Measurements from ENCODE around the gene SMARCAD1.

SMARCAD1 gene

DNA sequence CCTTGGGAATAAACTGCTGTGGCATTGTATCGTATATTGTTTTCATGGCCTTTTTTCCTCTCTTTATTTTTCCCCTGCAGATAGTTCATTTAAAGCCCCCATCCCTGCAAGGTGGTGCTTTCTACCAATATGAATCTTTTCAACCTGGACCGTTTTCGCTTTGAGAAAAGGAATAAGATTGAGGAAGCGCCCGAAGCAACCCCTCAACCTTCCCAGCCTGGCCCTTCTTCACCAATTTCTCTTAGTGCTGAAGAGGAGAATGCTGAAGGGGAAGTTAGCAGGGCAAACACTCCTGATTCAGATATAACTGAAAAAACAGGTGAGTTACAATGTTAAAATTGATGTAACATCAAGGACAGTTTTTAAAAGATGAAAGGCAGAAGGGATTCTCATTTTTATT, 601 bp downstream of the SMARCAD1 start:
- POLR2A ChIA-PET (ENCODE audit: low non-redundant PET) = no interaction called here
- DNase-seq (ENCODE audit: low spot score) = no peak
- CTCF ChIA-PET = interaction anchor here (0.6 kb wide), 1 partner anchor 80 kb away, joined by 3 read pairs; no protein-coding TSS in a partner anchor
- peak overlapping the region; percentile 84 for H3K27ac ChIP-seq
- TF ChIP-seq, protein P1, sequence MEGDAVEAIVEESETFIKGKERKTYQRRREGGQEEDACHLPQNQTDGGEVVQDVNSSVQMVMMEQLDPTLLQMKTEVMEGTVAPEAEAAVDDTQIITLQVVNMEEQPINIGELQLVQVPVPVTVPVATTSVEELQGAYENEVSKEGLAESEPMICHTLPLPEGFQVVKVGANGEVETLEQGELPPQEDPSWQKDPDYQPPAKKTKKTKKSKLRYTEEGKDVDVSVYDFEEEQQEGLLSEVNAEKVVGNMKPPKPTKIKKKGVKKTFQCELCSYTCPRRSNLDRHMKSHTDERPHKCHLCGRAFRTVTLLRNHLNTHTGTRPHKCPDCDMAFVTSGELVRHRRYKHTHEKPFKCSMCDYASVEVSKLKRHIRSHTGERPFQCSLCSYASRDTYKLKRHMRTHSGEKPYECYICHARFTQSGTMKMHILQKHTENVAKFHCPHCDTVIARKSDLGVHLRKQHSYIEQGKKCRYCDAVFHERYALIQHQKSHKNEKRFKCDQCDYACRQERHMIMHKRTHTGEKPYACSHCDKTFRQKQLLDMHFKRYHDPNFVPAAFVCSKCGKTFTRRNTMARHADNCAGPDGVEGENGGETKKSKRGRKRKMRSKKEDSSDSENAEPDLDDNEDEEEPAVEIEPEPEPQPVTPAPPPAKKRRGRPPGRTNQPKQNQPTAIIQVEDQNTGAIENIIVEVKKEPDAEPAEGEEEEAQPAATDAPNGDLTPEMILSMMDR (conservative IDR thresholded peaks at IDR 0.05; ENCODE audit: low read depth) = no peak

DNA sequence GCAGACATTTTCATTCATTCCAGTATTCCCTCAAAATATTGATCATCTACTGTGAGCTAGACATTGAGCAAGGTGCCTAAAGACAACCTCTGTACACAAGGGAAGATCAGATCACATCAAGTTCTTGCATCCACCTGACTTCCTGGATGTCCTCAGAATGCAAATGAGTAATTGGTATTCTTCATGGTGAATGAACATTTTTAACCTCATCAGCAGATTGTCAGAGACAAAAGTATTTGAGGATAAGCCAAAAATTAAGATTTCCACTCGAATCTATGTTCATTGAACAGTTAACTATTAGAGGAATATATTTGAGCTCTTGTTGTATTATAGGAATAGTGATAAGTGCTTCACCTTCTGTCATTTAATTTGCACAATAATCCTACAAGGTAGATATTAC, 1.3 kb downstream of the SMARCAD1 start:
- ChIA-PET POLR2A (ENCODE audit: low non-redundant PET) (no interaction called here), CTCF (interaction anchor here (0.7 kb wide), 1 partner anchor 1269 kb away, joined by 3 read pairs; no protein-coding TSS in a partner anchor)
- no peak for DNase-seq (ENCODE audit: low spot score)
- H3K27ac ChIP-seq = no peak overlapping the region
- TF ChIP-seq, protein P1 (conservative IDR thresholded peaks at IDR 0.05; ENCODE audit: low read depth) = no peak

DNA sequence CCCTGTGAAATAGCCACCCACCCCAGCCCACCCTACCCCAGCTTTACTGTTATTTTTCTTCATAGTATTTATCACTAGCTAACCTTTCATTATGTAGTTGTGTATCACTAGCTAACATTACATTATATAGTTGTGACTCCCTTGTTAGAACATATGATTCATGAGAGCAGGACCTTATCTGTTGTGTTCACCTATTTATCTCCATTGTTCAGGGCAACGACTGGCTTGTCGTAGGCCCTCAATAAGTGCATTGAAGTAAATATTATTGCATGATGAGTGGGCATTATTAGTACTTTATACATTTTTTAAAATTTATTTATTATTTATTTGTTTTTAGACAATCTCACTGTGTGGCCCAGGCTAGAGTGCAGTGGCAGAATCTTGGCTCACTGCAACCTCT, 4.2 kb downstream of the SMARCAD1 start:
- TF ChIP-seq, protein P1 (conservative IDR thresholded peaks at IDR 0.05; ENCODE audit: low read depth) = no peak
- ChIA-PET CTCF (no interaction called here), POLR2A (ENCODE audit: low non-redundant PET) (no interaction called here)
- no peak for DNase-seq (ENCODE audit: low spot score)
- no peak overlapping the region for H3K27ac ChIP-seq

DNA sequence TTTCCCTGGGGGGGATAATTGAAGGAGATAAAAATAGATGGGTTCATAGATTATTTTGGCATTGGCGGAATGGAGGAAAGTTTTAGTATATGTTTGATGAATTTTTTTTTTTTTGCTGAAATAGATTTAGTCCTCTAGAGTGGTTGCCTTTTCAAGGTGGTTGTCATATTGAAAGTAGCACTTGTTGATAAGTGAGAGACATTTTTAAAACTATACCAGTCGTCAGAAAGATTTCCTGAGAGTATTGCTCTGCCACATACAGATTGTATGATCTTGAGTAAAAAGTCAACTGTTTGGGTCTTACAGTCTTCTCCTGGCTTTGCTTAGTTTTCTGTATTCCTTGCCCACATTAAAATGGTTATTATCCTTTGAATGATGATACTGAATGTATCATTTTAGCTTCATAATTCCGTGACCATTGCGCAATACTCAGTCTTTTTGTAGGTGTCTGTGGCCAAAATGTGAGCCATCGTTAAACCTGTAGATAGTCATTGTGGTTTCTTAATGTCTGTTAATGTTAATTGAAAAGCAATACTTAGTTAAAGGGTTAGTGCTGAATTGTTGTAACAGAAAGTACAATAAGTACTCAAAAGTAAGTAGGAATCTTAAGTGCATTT, 7.1 kb downstream of the SMARCAD1 start:
- H3K27ac ChIP-seq = no peak overlapping the region
- ChIA-PET POLR2A (ENCODE audit: low non-redundant PET) (no interaction called here), CTCF (no interaction called here)
- DNase-seq (ENCODE audit: low spot score) = no peak
- TF ChIP-seq, protein P1 (conservative IDR thresholded peaks at IDR 0.05; ENCODE audit: low read depth) = no peak

DNA sequence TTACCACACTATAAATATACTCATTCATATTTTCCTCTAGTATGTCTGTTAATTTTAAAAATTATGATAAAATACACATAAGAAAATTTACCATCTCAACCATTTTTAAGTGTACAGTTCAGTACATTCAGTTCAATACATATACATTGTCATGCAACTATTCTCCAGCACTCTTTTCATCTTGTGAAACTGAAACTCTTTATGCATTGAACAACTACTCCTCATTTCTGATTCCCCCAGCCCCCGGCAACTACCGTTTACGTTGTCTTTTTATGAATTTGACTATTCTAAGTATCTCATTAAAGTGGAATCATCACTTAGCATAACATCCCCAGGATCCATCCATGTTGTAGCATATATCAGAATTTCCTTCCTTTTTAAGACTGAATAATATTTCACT, 8.7 kb downstream of the SMARCAD1 start:
- TF ChIP-seq, protein P1 (conservative IDR thresholded peaks at IDR 0.05; ENCODE audit: low read depth) = no peak
- no peak overlapping the region for H3K27ac ChIP-seq
- ChIA-PET CTCF (no interaction called here), POLR2A (ENCODE audit: low non-redundant PET) (no interaction called here)
- DNase-seq (ENCODE audit: low spot score) = no peak

DNA sequence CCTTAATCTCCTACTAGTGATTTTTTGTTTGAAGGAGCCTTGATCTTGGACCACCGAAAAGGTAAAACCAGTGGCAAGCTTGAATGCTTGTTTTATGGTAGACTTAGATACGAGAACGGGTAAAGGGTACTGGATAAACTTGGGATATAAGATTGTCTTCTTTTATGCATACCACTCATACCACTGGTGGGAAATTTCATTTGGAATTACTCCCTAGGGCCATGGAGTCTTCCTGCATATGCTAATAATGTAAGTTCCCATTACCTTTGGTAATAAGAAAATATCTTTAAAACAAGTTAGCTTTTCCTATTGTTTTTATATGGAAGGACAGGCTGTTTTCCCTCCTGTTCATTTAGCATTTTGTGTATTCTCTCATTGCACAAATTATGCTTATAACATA, 11.7 kb downstream of the SMARCAD1 start:
- TF ChIP-seq, protein P1 (conservative IDR thresholded peaks at IDR 0.05; ENCODE audit: low read depth) = no peak
- ChIA-PET POLR2A (ENCODE audit: low non-redundant PET) (no interaction called here), CTCF (interaction anchor here (0.6 kb wide), 1 partner anchor 407 kb away, joined by 3 read pairs; no protein-coding TSS in a partner anchor)
- H3K27ac ChIP-seq = no peak overlapping the region
- no peak for DNase-seq (ENCODE audit: low spot score)
